ENCODE measurements around the gene LAS1L. TPM values are rescaled to one million over a fixed set of nuclear protein-coding genes. Genes with fewer than 3 reads are reported as not detected.

Gene LAS1L
- total RNA-seq, 4 donors from 2014 or later = 13.9 to 28.6 (median 18.5) TPM

DNA sequence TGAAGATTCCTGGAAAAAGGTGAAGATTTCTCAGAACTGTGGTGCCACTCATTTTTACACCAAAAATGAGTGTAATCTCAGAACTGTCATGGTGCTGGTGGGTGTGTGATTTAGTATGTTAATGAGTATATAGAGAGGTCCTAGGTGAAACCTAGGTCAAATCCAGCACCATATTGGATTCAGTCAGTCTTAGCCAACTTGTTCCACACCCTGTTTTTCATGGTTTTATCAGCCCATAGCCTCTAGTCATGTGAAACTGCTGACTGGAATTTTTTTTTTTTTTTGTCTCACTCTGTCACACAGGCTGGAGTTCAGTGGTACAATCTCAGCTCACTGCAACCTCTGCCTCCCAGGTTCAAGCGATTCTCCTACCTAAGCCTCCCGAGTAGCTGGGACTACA, 58.0 kb downstream of the LAS1L start:
- TF ChIP-seq, protein P1, sequence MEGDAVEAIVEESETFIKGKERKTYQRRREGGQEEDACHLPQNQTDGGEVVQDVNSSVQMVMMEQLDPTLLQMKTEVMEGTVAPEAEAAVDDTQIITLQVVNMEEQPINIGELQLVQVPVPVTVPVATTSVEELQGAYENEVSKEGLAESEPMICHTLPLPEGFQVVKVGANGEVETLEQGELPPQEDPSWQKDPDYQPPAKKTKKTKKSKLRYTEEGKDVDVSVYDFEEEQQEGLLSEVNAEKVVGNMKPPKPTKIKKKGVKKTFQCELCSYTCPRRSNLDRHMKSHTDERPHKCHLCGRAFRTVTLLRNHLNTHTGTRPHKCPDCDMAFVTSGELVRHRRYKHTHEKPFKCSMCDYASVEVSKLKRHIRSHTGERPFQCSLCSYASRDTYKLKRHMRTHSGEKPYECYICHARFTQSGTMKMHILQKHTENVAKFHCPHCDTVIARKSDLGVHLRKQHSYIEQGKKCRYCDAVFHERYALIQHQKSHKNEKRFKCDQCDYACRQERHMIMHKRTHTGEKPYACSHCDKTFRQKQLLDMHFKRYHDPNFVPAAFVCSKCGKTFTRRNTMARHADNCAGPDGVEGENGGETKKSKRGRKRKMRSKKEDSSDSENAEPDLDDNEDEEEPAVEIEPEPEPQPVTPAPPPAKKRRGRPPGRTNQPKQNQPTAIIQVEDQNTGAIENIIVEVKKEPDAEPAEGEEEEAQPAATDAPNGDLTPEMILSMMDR (IDR thresholded peaks at IDR 0.05; ENCODE audit: low read depth) = no peak

DNA sequence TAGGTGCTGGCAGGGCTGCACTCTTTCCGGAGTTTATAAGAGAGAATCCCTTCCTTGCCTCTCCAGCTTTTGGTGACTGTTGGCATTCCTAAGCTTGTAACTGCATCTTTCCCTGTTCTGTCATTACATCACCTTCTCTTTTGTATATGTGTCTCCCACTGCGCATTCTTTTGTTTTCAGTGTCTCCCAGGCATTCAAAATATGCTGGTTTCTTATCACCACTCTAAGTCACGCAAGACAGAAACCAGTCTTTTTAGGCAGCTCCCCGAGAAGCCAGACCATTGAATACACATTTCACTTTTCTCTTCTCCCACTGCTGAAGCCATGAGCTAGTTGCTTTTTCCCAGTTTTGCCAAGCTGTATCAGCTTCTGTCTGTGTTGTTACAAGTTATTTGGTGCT, 71.0 kb downstream of the LAS1L start:
- TF ChIP-seq, protein P1 (IDR thresholded peaks at IDR 0.05; ENCODE audit: low read depth) = no peak

Other genes starting within 250 kb of the LAS1L start
- 100 to 1,000 TPM; 126 to 215 (median 203) TPM for gene MSN, start 132.9 kb upstream of the LAS1L start, total RNA-seq